Measurements from ENCODE around the gene PPP5C. TPM values are rescaled to one million over a fixed set of nuclear protein-coding genes. Genes with fewer than 3 reads are reported as not detected.
A peak's percentile ranks its signal among the peaks of the same experiment; 100 is the strongest.
"Not testable (repeated sequence)": the region's sequence is repeated elsewhere in the genome, so short reads cannot be mapped to it uniquely, and the experiment has no call there.

PPP5C gene
- total RNA-seq, 1 donor from 2014 or later: 114 TPM

- Mint-ChIP-seq H3K4me3 (no peak overlapping the region), H3K27me3 (ENCODE audit: low read depth) (peaks cover 2% of the 10 kb centered on the region), H3K36me3 (ENCODE audit: low read depth) (peaks cover 10% of the 10 kb centered on the region), H3K4me1 (peaks cover 7% of the 10 kb centered on the region), H3K9me3 (peaks cover 6% of the 10 kb centered on the region), H3K27ac (ENCODE audit: unreplicated experiment) (peak overlapping the region; percentile 24)
- TF ChIP-seq CTCF (conservative IDR thresholded peaks at IDR 0.05): no peak
- DNase-seq (ENCODE audit: low read depth, low spot score): no peak
Observed at GRCh38 chr19:46309056-46309455, 37.8 kb upstream of the PPP5C start.

GRCh38 chr19:46311444-46311843, 35.4 kb upstream of the PPP5C start:
- Mint-ChIP-seq H3K9me3 (peaks cover 2% of the 10 kb centered on the region), H3K27ac (ENCODE audit: unreplicated experiment) (no peak overlapping the region), H3K27me3 (ENCODE audit: low read depth) (no peaks in the 10 kb centered on the region), H3K4me3 (no peak overlapping the region), H3K36me3 (ENCODE audit: low read depth) (peaks cover 4% of the 10 kb centered on the region), H3K4me1 (no peaks in the 10 kb centered on the region)
- no peak for TF ChIP-seq CTCF (conservative IDR thresholded peaks at IDR 0.05)
- DNase-seq (ENCODE audit: low read depth, low spot score): no peak

- H3K9me3 Mint-ChIP-seq; H3K4me3 Mint-ChIP-seq; DNase-seq (ENCODE audit: low read depth, low spot score); H3K27ac Mint-ChIP-seq (ENCODE audit: unreplicated experiment); H3K36me3 Mint-ChIP-seq (ENCODE audit: low read depth); H3K27me3 Mint-ChIP-seq (ENCODE audit: low read depth); H3K4me1 Mint-ChIP-seq: not testable (repeated sequence)
Observed at GRCh38 chr19:46313540-46314469, 33.1 kb upstream of the PPP5C start.

GRCh38 chr19:46317339-46317738, 29.5 kb upstream of the PPP5C start:
- DNase-seq (ENCODE audit: low read depth, low spot score): no peak
- Mint-ChIP-seq H3K4me1 (no peaks in the 10 kb centered on the region), H3K27ac (ENCODE audit: unreplicated experiment) (no peak overlapping the region), H3K36me3 (ENCODE audit: low read depth) (peaks cover 2% of the 10 kb centered on the region), H3K4me3 (no peak overlapping the region), H3K27me3 (ENCODE audit: low read depth) (no peaks in the 10 kb centered on the region), H3K9me3 (peaks cover 2% of the 10 kb centered on the region)
- no peak for TF ChIP-seq CTCF (conservative IDR thresholded peaks at IDR 0.05)

GRCh38 chr19:46319613-46320012, 27.3 kb upstream of the PPP5C start:
- H3K36me3 Mint-ChIP-seq (ENCODE audit: low read depth): peaks cover 2% of the 10 kb centered on the region
- peaks cover 6% of the 10 kb centered on the region for H3K9me3 Mint-ChIP-seq
- DNase-seq (ENCODE audit: low read depth, low spot score): no peak
- no peak overlapping the region for H3K27ac Mint-ChIP-seq (ENCODE audit: unreplicated experiment)
- no peak overlapping the region for H3K4me3 Mint-ChIP-seq
- H3K27me3 Mint-ChIP-seq (ENCODE audit: low read depth): no peaks in the 10 kb centered on the region
- no peaks in the 10 kb centered on the region for H3K4me1 Mint-ChIP-seq
- no peak for TF ChIP-seq CTCF (conservative IDR thresholded peaks at IDR 0.05)

GRCh38 chr19:46320559-46320958, 26.3 kb upstream of the PPP5C start:
- no peak overlapping the region for H3K4me3 Mint-ChIP-seq
- no peak for TF ChIP-seq CTCF (conservative IDR thresholded peaks at IDR 0.05)
- no peak for DNase-seq (ENCODE audit: low read depth, low spot score)
- H3K9me3 Mint-ChIP-seq: peaks cover 9% of the 10 kb centered on the region
- H3K27me3 Mint-ChIP-seq (ENCODE audit: low read depth): no peaks in the 10 kb centered on the region
- no peak overlapping the region for H3K27ac Mint-ChIP-seq (ENCODE audit: unreplicated experiment)
- H3K36me3 Mint-ChIP-seq (ENCODE audit: low read depth): peaks cover 7% of the 10 kb centered on the region
- H3K4me1 Mint-ChIP-seq: no peaks in the 10 kb centered on the region

Data from neural crest cell (in vitro differentiated cells).